OCI-LY3 (cell line): ENCODE results near the gene EMX1.

Source experiments
- EZH2phosphoT487 ChIP-seq: fragments of 200-600 bp; shearing (Covaris generic); IDR thresholded peaks from 2 replicates; pipeline ENCODE4 v1.6.1; 2018; ENCODE audit warnings: antibody characterized with exemption, mixed run types, low read depth
- TF ChIP-seq, protein P1 (sequence below): fragments of 200-600, 300-600 bp; sonication (generic); IDR thresholded peaks from 2 replicates; pipeline ENCODE4 v1.5.1; 2014; ENCODE audit warnings: antibody characterized with exemption, low read length, low read depth

DNA sequence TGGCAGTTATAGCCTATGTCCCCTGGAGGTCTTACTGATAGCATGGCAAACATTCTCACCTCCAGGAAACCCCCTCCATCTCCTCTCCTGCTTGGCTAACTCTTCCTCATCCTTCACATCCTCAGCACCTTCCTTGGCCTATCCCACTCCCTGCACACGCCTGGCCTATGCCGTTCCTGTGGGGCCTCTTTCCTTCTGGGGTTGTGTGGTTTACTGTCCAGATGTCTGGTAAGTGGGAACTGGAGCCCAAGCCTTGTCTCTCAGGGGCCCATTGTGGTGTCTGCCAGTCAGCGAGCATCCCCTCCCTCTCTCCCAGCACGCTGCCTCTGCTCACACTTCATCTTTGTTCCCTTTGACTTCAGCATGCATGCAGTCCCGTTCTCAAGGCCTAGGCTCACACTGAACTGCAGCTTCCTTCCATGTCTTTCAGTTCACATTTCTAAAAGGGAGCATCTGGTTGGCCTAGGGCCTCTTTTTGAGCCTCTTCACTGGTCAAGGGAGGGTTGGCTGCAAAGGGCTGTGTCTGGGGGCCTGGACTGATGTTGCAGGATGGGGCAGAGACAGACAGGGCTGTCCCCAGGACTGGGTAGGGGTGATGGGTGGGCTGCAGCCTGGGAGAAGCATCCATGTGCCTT, 17.0 kb upstream of the EMX1 start:
- TF ChIP-seq, protein P1, sequence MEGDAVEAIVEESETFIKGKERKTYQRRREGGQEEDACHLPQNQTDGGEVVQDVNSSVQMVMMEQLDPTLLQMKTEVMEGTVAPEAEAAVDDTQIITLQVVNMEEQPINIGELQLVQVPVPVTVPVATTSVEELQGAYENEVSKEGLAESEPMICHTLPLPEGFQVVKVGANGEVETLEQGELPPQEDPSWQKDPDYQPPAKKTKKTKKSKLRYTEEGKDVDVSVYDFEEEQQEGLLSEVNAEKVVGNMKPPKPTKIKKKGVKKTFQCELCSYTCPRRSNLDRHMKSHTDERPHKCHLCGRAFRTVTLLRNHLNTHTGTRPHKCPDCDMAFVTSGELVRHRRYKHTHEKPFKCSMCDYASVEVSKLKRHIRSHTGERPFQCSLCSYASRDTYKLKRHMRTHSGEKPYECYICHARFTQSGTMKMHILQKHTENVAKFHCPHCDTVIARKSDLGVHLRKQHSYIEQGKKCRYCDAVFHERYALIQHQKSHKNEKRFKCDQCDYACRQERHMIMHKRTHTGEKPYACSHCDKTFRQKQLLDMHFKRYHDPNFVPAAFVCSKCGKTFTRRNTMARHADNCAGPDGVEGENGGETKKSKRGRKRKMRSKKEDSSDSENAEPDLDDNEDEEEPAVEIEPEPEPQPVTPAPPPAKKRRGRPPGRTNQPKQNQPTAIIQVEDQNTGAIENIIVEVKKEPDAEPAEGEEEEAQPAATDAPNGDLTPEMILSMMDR: no peak
- TF ChIP-seq EZH2phosphoT487: no peak
